SK-N-SH (cell line): ENCODE data around the gene UBXN1. TPM values are rescaled to one million over a fixed set of nuclear protein-coding genes. Genes with fewer than 3 reads are reported as not detected.

Experiments
- CTCF ChIA-PET: fragments of 300-600, 350-600 bp; formaldehyde crosslinking; extraction: SDS; loops from one replicate; lab custom pipeline; 2021; lab: Yijun Ruan, JAX
- POLR2A ChIA-PET: fragments of 350-600 bp; sonication (Branson Sonifier 250); formaldehyde crosslinking; extraction: SDS; loops from one replicate; lab custom pipeline; 2020; ENCODE audit warnings: antibody characterized with exemption, inconsistent platforms; lab: Yijun Ruan, JAX
- DNase-seq: peaks from one replicate; pipeline ENCODE4 v3.0.0; 2012
- H2AFZ ChIP-seq: fragments of 200-600 bp; sonication (generic); 2 replicates; pipeline ENCODE4 v1.8.1; 2016; ENCODE audit warnings: antibody characterized with exemption, mild to moderate bottlenecking, low read depth
- H3F3A ChIP-seq: fragments of 200-600 bp; sonication (generic); replicated peaks from 2 replicates; pipeline ENCODE3; 2016; ENCODE audit warnings: antibody characterized with exemption, mild to moderate bottlenecking; ENCODE audit not compliant: insufficient read depth
- H3K27ac ChIP-seq, 2 experiments: fragments of 200-500 bp in 1 of 2; fragments of 200-600 bp in 1 of 2; sonication (Bioruptor generic) in 1 of 2; sonication (generic), shearing (Covaris generic) in 1 of 2; 2 replicates each; pipeline versions ENCODE4 v1.5.1 to v1.6.1; 2014 to 2016; ENCODE audit warnings: low read depth in 2 of 2, inconsistent platforms in 1 of 2, low read length in 1 of 2, mild to moderate bottlenecking in 1 of 2, mixed read lengths in 1 of 2
- H3K27me3 ChIP-seq: fragments of 200-600 bp; sonication (generic), shearing (Covaris generic); 2 replicates; pipeline ENCODE4 v1.6.1; 2016; ENCODE audit warnings: mixed run types; ENCODE audit not compliant: insufficient read depth
- H3K36me3 ChIP-seq, 2 experiments: fragments of 200-500 bp in 1 of 2; fragments of 200-600 bp in 1 of 2; sonication (Bioruptor generic) in 1 of 2; sonication (generic) in 1 of 2; replicated peaks in 1 of 2; 2 replicates each; pipeline versions ENCODE3 to v1.5.1; 2014 to 2016; ENCODE audit warnings: low read length in 1 of 2, mild to moderate bottlenecking in 1 of 2; ENCODE audit not compliant: insufficient read depth in 2 of 2, control insufficient read depth in 1 of 2
- H3K4me1 ChIP-seq, 2 experiments: fragments of 200-500 bp in 1 of 2; fragments of 200-600 bp in 1 of 2; sonication (Bioruptor generic) in 1 of 2; sonication (generic), shearing (Covaris generic) in 1 of 2; 2 replicates each; pipeline versions ENCODE4 v1.5.1 to v1.6.1; 2014 to 2016; ENCODE audit warnings: low read depth in 1 of 2, low read length in 1 of 2, mixed run types in 1 of 2; ENCODE audit not compliant: insufficient read depth in 2 of 2, control insufficient read depth in 1 of 2
- H3K4me2 ChIP-seq: fragments of 200-600 bp; sonication (generic), shearing (Covaris generic); 2 replicates; pipeline ENCODE4 v1.6.1; 2017; ENCODE audit warnings: mixed run types
- H3K4me3 ChIP-seq, 2 experiments: fragments of 200-500 bp in 1 of 2; fragments of 200-600 bp in 1 of 2; sonication (Bioruptor generic) in 1 of 2; sonication (generic), shearing (Covaris generic) in 1 of 2; 2 replicates each; pipeline versions ENCODE4 v1.5.1 to v1.8.1; 2014 to 2016; ENCODE audit warnings: low read depth in 2 of 2, inconsistent platforms in 1 of 2, low read length in 1 of 2, mild to moderate bottlenecking in 1 of 2, mixed read lengths in 1 of 2, moderate library complexity in 1 of 2
- H3K79me2 ChIP-seq: fragments of 200-600 bp; sonication (generic); 2 replicates; pipeline ENCODE4 v1.8.1; 2017; ENCODE audit warnings: mild to moderate bottlenecking; ENCODE audit not compliant: insufficient read depth
- H3K9ac ChIP-seq: fragments of 200-600 bp; sonication (generic); 2 replicates; pipeline ENCODE4 v1.6.1; 2017; ENCODE audit warnings: mixed run types
- H3K9me2 ChIP-seq: fragments of 200-600 bp; sonication (generic); 2 replicates; pipeline ENCODE4 v1.6.1; 2017; ENCODE audit warnings: mixed run types
- H3K9me3 ChIP-seq: fragments of 200-600 bp; sonication (generic); 2 replicates; pipeline ENCODE4 v1.6.1; 2017; ENCODE audit warnings: mixed run types, mild to moderate bottlenecking, moderate library complexity
- H4K20me1 ChIP-seq: fragments of 200-600 bp; sonication (generic); 2 replicates; pipeline ENCODE4 v1.6.1; 2017; ENCODE audit warnings: mild to moderate bottlenecking, mixed run types; ENCODE audit not compliant: insufficient read depth
- CHD2 ChIP-seq: fragments of 150-350 bp; IDR thresholded peaks from 2 replicates; pipeline ENCODE4 v1.6.1; 2018; ENCODE audit warnings: low read length; ENCODE audit not compliant: partially characterized antibody
- ELF1 ChIP-seq: IDR thresholded peaks from 2 replicates; pipeline ENCODE4 v1.4.0; 2012
- EP300 ChIP-seq, 2 experiments: IDR thresholded peaks; 2 replicates each; pipeline versions ENCODE4 v1.4.0 to v1.6.1; 2012; ENCODE audit warnings: borderline replicate concordance in 1 of 2, low read depth in 1 of 2, low read length in 1 of 2
- FOSL2 ChIP-seq: IDR thresholded peaks from 2 replicates; pipeline ENCODE4 v1.4.0; 2012; ENCODE audit warnings: low read depth, mild to moderate bottlenecking, moderate library complexity, borderline replicate concordance
- JUND ChIP-seq: IDR thresholded peaks from 2 replicates; pipeline ENCODE4 v1.4.0; 2012
- MEF2A ChIP-seq: IDR thresholded peaks from 2 replicates; pipeline ENCODE4 v1.4.0; 2012; ENCODE audit warnings: low read depth, borderline replicate concordance
- NFIC ChIP-seq: IDR thresholded peaks from 2 replicates; pipeline ENCODE4 v1.4.0; 2012; ENCODE audit warnings: borderline replicate concordance
- NRF1 ChIP-seq: IDR thresholded peaks from 2 replicates; pipeline ENCODE4 v1.6.1; 2012; ENCODE audit warnings: low read depth, mild to moderate bottlenecking, low read length
- RAD21 ChIP-seq: IDR thresholded peaks from 2 replicates; pipeline ENCODE4 v1.6.1; 2012; ENCODE audit warnings: mild to moderate bottlenecking, low read length
- RCOR1 ChIP-seq: fragments of 150-350 bp; IDR thresholded peaks from 2 replicates; pipeline ENCODE4 v1.6.1; 2017; ENCODE audit warnings: antibody characterized with exemption, low read length
- RFX5 ChIP-seq: IDR thresholded peaks from 2 replicates; pipeline ENCODE4 v1.6.1; 2012; ENCODE audit warnings: mild to moderate bottlenecking, improper control_type of control experiment, low read length
- RXRA ChIP-seq: IDR thresholded peaks from 2 replicates; pipeline ENCODE4 v1.4.0; 2012; ENCODE audit warnings: low read depth, mild to moderate bottlenecking, borderline replicate concordance
- SIN3A ChIP-seq: IDR thresholded peaks from 2 replicates; pipeline ENCODE4 v1.6.1; 2012; ENCODE audit warnings: low read depth, mild to moderate bottlenecking, low read length, moderate library complexity, borderline replicate concordance
- TCF12 ChIP-seq: IDR thresholded peaks from 2 replicates; pipeline ENCODE4 v1.4.0; 2012
- TEAD4 ChIP-seq: IDR thresholded peaks from 2 replicates; pipeline ENCODE4 v1.4.0; 2012; ENCODE audit warnings: mild to moderate bottlenecking, borderline replicate concordance; ENCODE audit not compliant: insufficient read depth
- YY1 ChIP-seq: IDR thresholded peaks from 2 replicates; pipeline ENCODE4 v1.4.0; 2012; ENCODE audit warnings: low read depth, mild to moderate bottlenecking
- WGBS: methylation state at CpG from one replicate; pipeline ENCODE4 v1.1.6; 2017; ENCODE audit warnings: low lambda C conversion rate; 5-methylcytosine and 5-hydroxymethylcytosine counted together
- polyA plus RNA-seq, 3 experiments: library from polyadenylated mRNA; depleted of rRNA; stranded (reverse); fragments of >200 nt; gene quantifications; 2 replicates each; pipeline ENCODE4 v1.2.3, GENCODE V29; 2012
- TF ChIP-seq, protein P1 (sequence below): fragments of 200-600 bp; sonication (generic); IDR thresholded peaks from 2 replicates; pipeline ENCODE4 v1.6.1; 2017; ENCODE audit warnings: antibody characterized with exemption, mild to moderate bottlenecking, moderate library complexity

Gene UBXN1
- polyA plus RNA-seq, 1 of the 3 experiments (the other 2 are of a cell fraction): 256 TPM

DNA sequence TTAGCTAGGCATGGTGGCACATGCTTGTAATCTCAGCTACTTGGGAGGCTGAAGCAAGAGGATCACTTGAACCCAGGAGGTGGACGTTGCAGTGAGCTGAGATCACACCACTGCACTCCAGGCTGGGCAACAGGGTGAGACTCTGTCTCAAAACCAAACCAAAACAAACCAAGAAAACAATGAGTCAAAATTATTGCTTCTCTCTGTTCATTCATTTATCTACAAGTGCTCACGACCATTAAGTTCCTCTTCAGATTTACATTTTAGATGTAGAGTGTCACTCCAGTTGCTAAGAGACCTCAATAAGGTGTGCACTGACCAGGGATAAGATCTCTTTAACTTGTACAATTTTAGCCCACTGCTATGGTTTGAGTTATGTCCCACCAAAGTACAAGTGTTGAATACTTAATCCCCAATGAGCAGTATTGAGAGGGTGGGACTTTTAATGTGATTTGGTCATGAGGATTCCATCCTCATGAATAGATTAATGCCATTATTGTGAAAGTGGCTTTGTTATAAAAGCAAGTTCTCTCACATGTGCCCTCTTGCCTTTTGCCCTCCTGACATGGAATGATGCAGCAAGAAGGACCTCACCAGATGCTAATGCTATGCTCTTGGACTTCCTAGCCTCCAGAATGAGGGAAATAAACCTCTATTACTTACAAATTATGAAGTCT is 40.6 kb upstream of the UBXN1 start (continued):
- TF ChIP-seq SIN3A (no peak), RXRA (no peak), JUND (no peak), ELF1 (no peak), RCOR1 (no peak)
- TF ChIP-seq, protein P1, sequence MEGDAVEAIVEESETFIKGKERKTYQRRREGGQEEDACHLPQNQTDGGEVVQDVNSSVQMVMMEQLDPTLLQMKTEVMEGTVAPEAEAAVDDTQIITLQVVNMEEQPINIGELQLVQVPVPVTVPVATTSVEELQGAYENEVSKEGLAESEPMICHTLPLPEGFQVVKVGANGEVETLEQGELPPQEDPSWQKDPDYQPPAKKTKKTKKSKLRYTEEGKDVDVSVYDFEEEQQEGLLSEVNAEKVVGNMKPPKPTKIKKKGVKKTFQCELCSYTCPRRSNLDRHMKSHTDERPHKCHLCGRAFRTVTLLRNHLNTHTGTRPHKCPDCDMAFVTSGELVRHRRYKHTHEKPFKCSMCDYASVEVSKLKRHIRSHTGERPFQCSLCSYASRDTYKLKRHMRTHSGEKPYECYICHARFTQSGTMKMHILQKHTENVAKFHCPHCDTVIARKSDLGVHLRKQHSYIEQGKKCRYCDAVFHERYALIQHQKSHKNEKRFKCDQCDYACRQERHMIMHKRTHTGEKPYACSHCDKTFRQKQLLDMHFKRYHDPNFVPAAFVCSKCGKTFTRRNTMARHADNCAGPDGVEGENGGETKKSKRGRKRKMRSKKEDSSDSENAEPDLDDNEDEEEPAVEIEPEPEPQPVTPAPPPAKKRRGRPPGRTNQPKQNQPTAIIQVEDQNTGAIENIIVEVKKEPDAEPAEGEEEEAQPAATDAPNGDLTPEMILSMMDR: no peak
- TF ChIP-seq, all 33 proteins: peak for 0

DNA sequence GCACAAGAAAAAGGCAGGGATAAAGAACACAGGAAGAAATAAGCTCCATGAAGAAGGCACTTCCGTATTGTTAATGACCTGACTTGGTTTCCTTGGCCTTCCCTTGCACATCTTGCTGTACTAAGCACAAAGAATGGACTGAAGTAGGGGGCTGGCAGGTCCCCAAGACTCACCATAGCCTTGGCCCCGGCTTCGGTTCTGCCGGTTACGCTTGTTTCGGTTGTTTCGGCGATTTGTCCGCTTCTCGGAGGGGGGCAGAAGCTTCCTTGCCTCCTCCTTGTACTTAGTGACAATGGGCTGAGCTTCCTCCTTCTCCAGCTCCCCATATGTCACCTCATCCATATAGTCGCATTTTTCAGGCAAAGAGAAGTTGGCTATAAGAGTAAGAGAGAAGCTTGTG is 37.9 kb upstream of the UBXN1 start:
- WGBS: 96% methylated on average over 11 of the region's 11 CpGs
- DNase-seq: no peak

DNA sequence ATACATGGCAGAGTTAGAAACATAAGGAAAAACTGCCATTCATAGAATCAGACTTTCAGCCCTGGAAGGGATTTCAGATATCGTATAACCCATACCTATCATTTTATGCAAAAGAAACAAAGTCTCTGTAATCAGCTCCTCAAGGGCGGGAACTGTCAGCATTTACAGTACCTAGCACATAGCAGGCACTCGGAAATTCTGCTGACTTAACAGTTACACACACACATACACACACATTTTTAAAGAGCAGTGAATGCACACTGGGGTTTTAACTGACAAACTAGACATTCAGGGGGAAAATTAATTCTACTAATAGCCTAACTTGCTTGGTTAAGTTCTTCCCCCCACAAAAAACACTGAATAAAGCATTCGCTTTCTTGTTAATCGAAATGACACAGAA is 37.3 kb upstream of the UBXN1 start:
- Histone ChIP-seq H3K79me2 (peaks cover 62% of the 10 kb centered on the region), H3K36me3 (peaks cover 76 to 89% of the 10 kb centered on the region in 2 experiments)
- TF ChIP-seq NFIC (no peak), JUND (no peak), NRF1 (no peak), MEF2A (no peak), CHD2 (no peak), RAD21 (no peak), FOSL2 (no peak), TEAD4 (no peak), RFX5 (no peak), EP300 (IDR thresholded peaks at IDR 0.05; ENCODE audit: borderline replicate concordance in 1 of 2, low read depth in 1 of 2, low read length in 1 of 2) (no peak), SIN3A (no peak), TCF12 (no peak), YY1 (no peak)
- TF ChIP-seq, protein P1: no peak
- TF ChIP-seq, all 33 proteins: peak for 0
- no peaks in the 10 kb centered on the region for H3K9me2 ChIP-seq
- H4K20me1 ChIP-seq: no peaks in the 10 kb centered on the region
- H3F3A ChIP-seq: peaks cover 55% of the 10 kb centered on the region
- H3K4me1 ChIP-seq: no peaks in the 10 kb centered on the region; a peak in 1 of 4 replicates
- DNase-seq: no peak
- no peak overlapping the region for H3K9ac ChIP-seq
- CTCF ChIA-PET: interaction anchor here (0.6 to 2.0 kb wide), 4 partner anchors 12 to 128 kb away, joined by 3 to 5 read pairs (median 4); partner anchors contain the start of genes HNRNPUL2 and TTC9C
- POLR2A ChIA-PET: no interaction called here
- H3K9me3 ChIP-seq: no peaks in the 10 kb centered on the region
- H2AFZ ChIP-seq: no peak overlapping the region
- H3K27ac ChIP-seq: no peak overlapping the region
- H3K4me3 ChIP-seq: no peak overlapping the region
- no peaks in the 10 kb centered on the region for H3K27me3 ChIP-seq
- no peak overlapping the region for H3K4me2 ChIP-seq
- 92% methylated on average over 5 of the region's 5 CpGs for WGBS

More for the DNA sequence above, 37.9 kb upstream of the UBXN1 start:
- CTCF ChIA-PET: interaction anchor here (1.6 to 2.0 kb wide), 3 partner anchors 11 to 70 kb away, joined by 3 to 5 read pairs (median 4); partner anchors contain the start of genes HNRNPUL2 and TTC9C
- no peak overlapping the region for H3K4me2 ChIP-seq
- TF ChIP-seq MEF2A: no peak
- no peak overlapping the region for H3K4me3 ChIP-seq
- H3K27ac ChIP-seq: no peak overlapping the region
- H3K36me3 ChIP-seq: peaks cover 77 to 90% of the 10 kb centered on the region in 2 experiments
- no peak overlapping the region for H2AFZ ChIP-seq
- H4K20me1 ChIP-seq: no peaks in the 10 kb centered on the region
- no peaks in the 10 kb centered on the region for H3K9me3 ChIP-seq
- no peaks in the 10 kb centered on the region for H3K27me3 ChIP-seq
- H3K79me2 ChIP-seq: peaks cover 68% of the 10 kb centered on the region
- POLR2A ChIA-PET: no interaction called here
- no peak overlapping the region for H3K9ac ChIP-seq
- no peaks in the 10 kb centered on the region for H3K9me2 ChIP-seq
- H3K4me1 ChIP-seq: no peaks in the 10 kb centered on the region; a peak in 1 of 4 replicates
- peaks cover 50% of the 10 kb centered on the region for H3F3A ChIP-seq
